Effector memory CD4-positive, alpha-beta T cell (primary cell): ENCODE measurements around the gene RIPK4.

Source experiments
- DNase-seq, 3 donors: peaks; one replicate each; pipeline ENCODE4 v3.0.0-alpha.2; 2020
- H3K27ac ChIP-seq: 2 replicates; pipeline ENCODE4 v1.7.0; 2013; ENCODE audit warnings: mild to moderate bottlenecking, low read length, moderate library complexity; ENCODE audit not compliant: insufficient read depth, poor library complexity, severe bottlenecking
- H3K27me3 ChIP-seq: replicated peaks from 2 replicates; pipeline ENCODE4 v1.7.0; 2013; ENCODE audit warnings: mild to moderate bottlenecking, low read length; ENCODE audit not compliant: insufficient read depth, control insufficient read depth, poor library complexity, severe bottlenecking
- H3K36me3 ChIP-seq: 2 replicates; pipeline ENCODE4 v1.7.0; 2013; ENCODE audit warnings: mild to moderate bottlenecking, low read length, moderate library complexity; ENCODE audit not compliant: control insufficient read depth, insufficient read depth
- H3K4me1 ChIP-seq: 2 replicates; pipeline ENCODE4 v1.7.0; 2013; ENCODE audit warnings: low read length, mild to moderate bottlenecking; ENCODE audit not compliant: control insufficient read depth, insufficient read depth, poor library complexity, severe bottlenecking
- H3K4me3 ChIP-seq: 2 replicates; pipeline ENCODE4 v1.7.0; 2013; ENCODE audit warnings: low read length, low read depth, mild to moderate bottlenecking; ENCODE audit not compliant: insufficient read depth, poor library complexity, severe bottlenecking
- H3K9me3 ChIP-seq: 2 replicates; pipeline ENCODE4 v1.7.0; 2013; ENCODE audit warnings: mild to moderate bottlenecking, low read length, moderate library complexity; ENCODE audit not compliant: control insufficient read depth

Gene RIPK4

GRCh38 chr21:41763398-41763931 lies 3.4 kb downstream of the RIPK4 start:
- Histone ChIP-seq H3K36me3 (no peaks in the 10 kb centered on the region), H3K4me3 (no peak overlapping the region), H3K27me3 (peaks cover 48% of the 10 kb centered on the region), H3K9me3 (no peaks in the 10 kb centered on the region), H3K4me1 (peaks cover 16% of the 10 kb centered on the region), H3K27ac (no peak overlapping the region)
- no peak for DNase-seq

GRCh38 chr21:41762753-41763152 lies 4.1 kb downstream of the RIPK4 start:
- Histone ChIP-seq H3K4me3 (no peak overlapping the region), H3K27me3 (peaks cover 43% of the 10 kb centered on the region), H3K9me3 (no peaks in the 10 kb centered on the region), H3K36me3 (no peaks in the 10 kb centered on the region), H3K4me1 (peaks cover 9% of the 10 kb centered on the region), H3K27ac (no peak overlapping the region)
- no peak for DNase-seq

GRCh38 chr21:41761934-41762635 lies 4.8 kb downstream of the RIPK4 start:
- Histone ChIP-seq H3K27me3 (peaks cover 42% of the 10 kb centered on the region), H3K9me3 (no peaks in the 10 kb centered on the region), H3K4me3 (no peak overlapping the region), H3K4me1 (peaks cover 2% of the 10 kb centered on the region), H3K27ac (no peak overlapping the region), H3K36me3 (no peaks in the 10 kb centered on the region)
- DNase-seq, result no peak

DNA sequence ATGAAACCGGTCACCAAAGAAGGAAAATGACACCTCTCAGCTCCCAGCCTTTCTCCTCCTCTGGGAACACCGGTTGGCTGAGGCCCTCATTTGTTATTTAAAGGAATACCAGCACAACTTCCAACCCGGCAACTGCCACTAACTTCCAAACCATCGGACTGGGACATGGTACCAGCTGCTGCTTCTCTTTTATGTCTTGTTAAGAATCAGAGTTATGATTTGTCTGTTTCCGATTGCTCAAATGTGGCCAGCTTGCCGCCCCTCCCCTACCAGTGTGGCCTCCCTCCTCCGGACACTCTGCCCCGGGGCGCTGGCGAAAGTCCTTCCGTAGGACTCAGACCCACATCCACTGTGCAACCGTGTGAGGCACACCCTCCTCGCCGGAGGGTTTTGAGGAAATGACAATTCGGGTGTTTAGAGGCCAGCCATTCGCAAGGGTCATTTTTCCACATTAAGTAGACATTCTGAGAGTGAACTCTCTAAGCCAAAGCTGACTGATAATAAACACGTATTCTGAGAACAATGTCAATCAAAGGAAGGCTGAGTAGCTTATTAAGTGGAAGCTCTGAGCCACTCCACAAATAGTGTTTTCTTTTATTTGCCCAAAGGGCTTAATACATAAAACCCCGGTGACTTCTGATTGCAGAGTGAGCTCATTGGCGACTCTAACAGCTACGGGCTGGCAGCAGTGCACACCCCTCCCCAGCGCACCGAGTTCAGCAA lies 5.5 kb downstream of the RIPK4 start:
- DNase-seq, result no peak

GRCh38 chr21:41760411-41760810 lies 6.4 kb downstream of the RIPK4 start:
- peaks cover 33% of the 10 kb centered on the region for H3K27me3 ChIP-seq
- DNase-seq, result no peak
- H3K9me3 ChIP-seq, result no peaks in the 10 kb centered on the region
- H3K36me3 ChIP-seq, result no peaks in the 10 kb centered on the region
- no peaks in the 10 kb centered on the region for H3K4me1 ChIP-seq
- no peak overlapping the region for H3K27ac ChIP-seq
- no peak overlapping the region for H3K4me3 ChIP-seq

More for the DNA sequence above, 5.5 kb downstream of the RIPK4 start:
- no peaks in the 10 kb centered on the region for H3K36me3 ChIP-seq
- no peaks in the 10 kb centered on the region for H3K9me3 ChIP-seq
- H3K27ac ChIP-seq, result no peak overlapping the region
- no peaks in the 10 kb centered on the region for H3K4me1 ChIP-seq
- peaks cover 35% of the 10 kb centered on the region for H3K27me3 ChIP-seq
- no peak overlapping the region for H3K4me3 ChIP-seq

- no peaks in the 10 kb centered on the region for H3K9me3 ChIP-seq
- no peaks in the 10 kb centered on the region for H3K4me1 ChIP-seq
- H3K4me3 ChIP-seq, result no peak overlapping the region
- no peak for DNase-seq
- no peak overlapping the region for H3K27ac ChIP-seq
- peaks cover 33% of the 10 kb centered on the region for H3K27me3 ChIP-seq
- no peaks in the 10 kb centered on the region for H3K36me3 ChIP-seq
These were observed 6.9 kb downstream of the RIPK4 start for GRCh38 chr21:41759926-41760325.

DNA sequence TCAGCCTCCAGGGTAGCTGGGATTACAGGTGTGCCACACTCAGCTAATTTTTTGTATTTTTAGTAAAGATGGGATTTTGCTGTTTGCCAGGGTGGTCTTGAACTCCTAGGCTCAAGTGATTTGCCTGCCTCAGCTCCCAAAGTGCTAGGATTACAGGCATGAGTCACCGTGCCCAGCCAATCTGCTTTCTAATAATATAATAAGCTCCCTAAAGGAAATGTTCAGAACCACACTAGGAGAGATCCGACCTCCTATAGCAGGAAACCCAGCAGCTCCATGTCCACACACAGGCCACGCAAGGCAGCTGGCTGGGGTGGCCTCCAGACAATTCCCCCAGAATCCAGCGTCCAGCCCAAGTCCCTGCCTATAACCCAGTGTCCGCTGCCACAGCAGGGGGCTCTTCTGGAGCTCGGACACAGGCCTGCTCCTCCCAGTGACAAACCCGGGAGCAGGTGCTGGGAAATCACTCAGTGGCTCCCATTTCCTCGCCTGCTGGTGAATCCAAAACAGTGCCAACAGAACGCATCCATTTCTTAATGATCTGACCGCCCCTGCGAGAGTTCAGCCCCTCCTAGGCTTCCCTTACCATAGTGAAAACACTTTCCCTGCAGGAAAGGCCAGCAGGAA lies 7.5 kb downstream of the RIPK4 start:
- no peak overlapping the region for H3K27ac ChIP-seq
- H3K4me3 ChIP-seq, result no peak overlapping the region
- no peak for DNase-seq
- H3K27me3 ChIP-seq, result peaks cover 33% of the 10 kb centered on the region
- H3K9me3 ChIP-seq, result no peaks in the 10 kb centered on the region
- H3K36me3 ChIP-seq, result no peaks in the 10 kb centered on the region
- H3K4me1 ChIP-seq, result no peaks in the 10 kb centered on the region

DNA sequence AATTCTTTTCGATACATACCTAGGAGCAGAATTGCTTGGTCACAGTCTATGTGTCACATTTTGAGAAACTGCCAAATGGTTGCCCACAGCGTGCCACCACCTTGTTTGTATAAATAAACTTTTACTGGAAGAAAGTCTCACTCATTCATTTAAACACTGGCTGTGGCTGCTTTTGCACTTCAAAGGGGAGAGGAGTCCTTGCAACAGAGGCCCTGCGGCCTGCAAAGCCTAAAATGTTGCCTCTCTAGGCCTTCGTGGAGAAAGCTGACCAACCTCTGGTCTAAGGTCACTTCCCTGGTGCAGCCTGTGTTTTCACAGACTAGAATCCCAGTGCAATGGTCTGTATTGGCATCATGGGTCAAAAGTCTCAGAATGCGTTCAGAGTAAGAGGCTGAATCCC lies 8.3 kb downstream of the RIPK4 start:
- H3K4me1 ChIP-seq, result no peaks in the 10 kb centered on the region
- no peak overlapping the region for H3K27ac ChIP-seq
- H3K36me3 ChIP-seq, result no peaks in the 10 kb centered on the region
- DNase-seq, result no peak
- no peak overlapping the region for H3K4me3 ChIP-seq
- peaks cover 31% of the 10 kb centered on the region for H3K27me3 ChIP-seq
- H3K9me3 ChIP-seq, result no peaks in the 10 kb centered on the region

DNA sequence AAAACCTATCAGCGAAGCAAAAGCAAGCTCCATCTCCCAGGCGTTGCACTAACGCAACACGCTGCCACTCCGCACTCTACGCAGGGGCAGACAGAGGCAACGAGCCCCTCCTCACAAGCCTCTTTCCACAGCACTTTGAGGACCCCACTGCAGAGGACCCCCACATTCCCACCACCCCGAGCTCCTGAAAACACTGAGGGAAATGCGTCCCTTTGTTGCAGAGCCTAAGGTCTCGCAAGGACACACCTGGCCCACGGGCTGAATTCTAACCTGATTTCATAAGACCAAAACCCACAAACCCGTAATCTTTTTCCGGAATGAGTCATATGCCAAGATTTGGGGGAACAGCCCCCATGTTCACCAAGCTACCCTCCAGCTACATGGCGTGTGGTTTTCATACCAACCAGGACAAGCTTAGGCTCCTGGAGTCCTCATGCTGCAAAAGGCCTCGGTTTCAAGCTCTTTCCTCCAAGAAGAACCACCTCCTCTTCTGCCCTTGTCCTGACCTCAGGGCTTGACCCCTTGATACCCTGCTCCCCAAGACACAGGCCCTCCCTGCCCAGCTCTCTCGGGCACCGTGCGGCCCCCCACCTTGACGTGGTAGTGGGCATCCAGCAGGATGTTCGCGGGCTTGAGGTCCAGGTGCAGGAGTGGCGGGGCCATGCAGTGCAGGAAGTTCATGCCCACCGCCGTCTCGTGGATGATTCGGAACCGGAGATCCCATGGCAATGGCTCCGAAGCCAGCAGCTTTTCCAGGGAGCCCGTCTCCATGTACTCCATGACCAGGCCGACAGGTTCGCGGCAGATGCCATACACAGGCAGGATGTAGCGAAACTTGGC lies 10.7 kb downstream of the RIPK4 start:
- Histone ChIP-seq H3K9me3 (no peaks in the 10 kb centered on the region), H3K4me1 (no peaks in the 10 kb centered on the region), H3K36me3 (no peaks in the 10 kb centered on the region), H3K27me3 (peaks cover 11% of the 10 kb centered on the region), H3K4me3 (no peak overlapping the region), H3K27ac (no peak overlapping the region)
- no peak for DNase-seq
